Measurements from ENCODE around the gene MAD1L1.

The MAD1L1 gene

DNA sequence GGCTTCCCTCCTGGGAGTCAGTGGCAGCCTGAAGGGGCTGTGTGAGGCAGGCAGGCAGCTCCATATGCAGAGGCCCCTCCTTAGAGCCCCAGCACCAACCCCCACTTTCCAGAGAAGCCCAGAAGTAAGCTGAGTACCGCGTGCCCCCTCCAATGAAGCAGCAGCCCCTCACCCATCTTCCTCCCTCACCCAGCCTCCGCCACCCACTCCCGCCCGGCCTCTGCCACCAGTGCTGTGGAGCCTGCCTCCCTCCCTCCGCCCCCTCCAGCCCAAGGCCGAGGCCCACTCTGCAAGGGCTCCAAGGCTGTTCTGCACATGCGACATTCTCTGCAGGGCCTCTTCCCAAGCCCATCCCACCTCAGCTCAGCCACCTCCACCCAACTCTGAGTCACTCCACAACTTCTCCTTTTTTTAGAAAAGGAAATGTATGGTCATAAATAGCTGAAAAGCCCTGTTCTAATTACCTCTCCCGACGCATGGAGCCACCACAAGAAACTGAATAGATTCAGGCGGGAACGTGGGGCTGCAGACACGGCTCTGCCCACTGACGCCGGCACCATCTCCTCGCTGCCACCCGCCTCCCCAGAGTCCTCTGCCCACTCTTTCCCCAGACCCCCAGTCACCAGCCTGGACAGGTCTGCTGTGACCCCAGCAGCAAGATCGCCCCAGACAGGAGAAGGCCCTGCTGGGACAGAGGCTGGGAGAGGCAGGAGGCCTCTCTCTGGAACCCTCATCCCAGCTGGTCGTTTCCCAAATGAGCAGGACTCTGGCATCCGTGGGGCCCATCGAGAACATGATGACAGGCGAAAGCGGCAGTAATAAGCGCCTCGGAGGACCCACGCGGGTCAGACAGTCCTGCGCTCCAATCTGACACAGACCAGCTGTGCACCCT lies 213.9 kb downstream of the MAD1L1 start:
- no peak for DNase-seq (ENCODE audit: low read depth, low spot score)
- H3K4me3 ChIP-seq (ENCODE audit: low read length): no peak overlapping the region

DNA sequence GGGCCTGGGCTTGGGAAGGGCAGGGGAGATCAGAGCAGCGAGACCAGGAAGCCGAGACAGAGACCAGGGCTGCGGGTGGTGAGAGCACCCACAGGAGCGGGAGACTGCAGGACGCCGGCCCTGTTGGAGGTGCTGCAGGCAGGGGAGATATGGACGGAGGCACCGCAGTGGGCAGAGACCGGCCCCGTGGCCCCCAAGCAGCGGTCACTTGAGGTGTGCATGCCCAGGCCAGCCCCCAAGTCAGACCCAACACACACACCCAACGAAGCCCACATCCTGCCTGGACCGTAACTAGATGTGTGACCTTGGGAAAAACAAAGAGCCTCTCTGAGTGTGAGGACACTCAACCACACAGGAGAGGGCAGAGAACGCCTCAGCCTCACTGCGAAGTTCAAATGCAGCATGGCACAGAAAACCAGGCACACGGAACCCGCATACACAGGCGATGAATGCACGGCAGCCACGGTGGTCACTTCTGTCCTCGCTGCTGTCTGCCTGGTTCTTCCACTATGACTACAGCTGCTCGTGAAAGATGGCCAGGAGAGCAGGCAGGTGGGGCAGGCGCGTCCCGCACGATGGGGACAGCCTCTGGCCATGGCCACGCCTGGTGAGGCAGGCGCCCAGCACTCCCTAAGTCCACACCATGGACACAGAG lies 214.7 kb downstream of the MAD1L1 start:
- DNase-seq (ENCODE audit: low read depth, low spot score): no peak
- no peak overlapping the region for H3K4me3 ChIP-seq (ENCODE audit: low read length)

DNA sequence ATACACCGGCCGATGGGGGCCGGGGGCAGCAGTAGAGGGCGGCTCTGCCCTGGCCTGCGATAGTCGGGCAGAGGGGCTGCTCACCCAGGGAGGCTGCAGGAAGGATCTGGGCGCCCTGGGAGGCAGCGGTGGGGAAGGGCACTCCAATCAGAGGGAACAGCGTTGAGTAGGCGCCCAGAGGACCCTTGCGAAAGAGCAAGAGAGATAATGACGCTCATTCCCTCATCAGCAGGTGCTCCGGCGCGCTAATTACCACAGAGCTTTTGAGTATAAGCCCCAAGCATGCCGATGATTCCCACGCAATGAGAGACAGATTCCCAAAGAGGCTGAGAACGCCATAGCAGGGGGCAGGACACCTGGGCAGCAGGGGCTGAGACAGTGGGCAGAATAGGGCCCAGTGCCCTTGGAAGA lies 215.3 kb downstream of the MAD1L1 start:
- no peak overlapping the region for H3K4me3 ChIP-seq (ENCODE audit: low read length)
- no peak for DNase-seq (ENCODE audit: low read depth, low spot score)

DNA sequence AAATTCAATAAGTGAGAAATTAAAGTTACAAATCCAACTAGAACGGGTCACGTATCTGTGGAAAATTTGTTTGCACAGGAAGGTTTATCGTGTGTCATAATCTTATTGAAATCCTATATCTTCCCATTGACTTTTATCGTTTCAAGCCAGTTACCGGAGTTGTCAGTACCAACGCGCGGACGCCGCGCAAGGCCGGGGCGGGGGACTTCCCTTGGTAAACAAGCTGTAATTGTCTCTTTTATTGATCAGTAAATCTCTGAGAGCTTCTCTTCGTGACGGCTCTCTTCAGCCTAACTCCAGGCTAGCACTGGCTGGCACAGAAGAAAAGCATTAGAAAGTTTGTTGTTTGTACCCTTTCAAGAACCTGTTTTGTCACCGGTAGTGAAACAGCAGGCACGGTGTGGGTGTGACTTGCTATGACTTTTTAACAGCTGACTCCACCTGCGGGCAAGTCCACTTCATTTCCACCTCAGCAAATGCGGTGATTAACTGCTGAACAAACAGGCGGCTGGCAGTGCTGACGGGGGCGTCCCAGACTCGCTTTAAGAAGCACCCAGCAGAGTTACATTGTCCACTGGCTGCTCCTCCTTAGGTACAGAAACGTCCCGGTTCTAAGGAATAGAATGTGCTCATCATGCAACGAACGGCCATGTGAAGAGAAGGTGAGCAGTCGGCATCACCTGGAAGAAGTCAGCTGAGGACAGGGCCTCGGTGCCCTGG lies 215.8 kb downstream of the MAD1L1 start:
- DNase-seq (ENCODE audit: low read depth, low spot score): no peak
- no peak overlapping the region for H3K4me3 ChIP-seq (ENCODE audit: low read length)

DNA sequence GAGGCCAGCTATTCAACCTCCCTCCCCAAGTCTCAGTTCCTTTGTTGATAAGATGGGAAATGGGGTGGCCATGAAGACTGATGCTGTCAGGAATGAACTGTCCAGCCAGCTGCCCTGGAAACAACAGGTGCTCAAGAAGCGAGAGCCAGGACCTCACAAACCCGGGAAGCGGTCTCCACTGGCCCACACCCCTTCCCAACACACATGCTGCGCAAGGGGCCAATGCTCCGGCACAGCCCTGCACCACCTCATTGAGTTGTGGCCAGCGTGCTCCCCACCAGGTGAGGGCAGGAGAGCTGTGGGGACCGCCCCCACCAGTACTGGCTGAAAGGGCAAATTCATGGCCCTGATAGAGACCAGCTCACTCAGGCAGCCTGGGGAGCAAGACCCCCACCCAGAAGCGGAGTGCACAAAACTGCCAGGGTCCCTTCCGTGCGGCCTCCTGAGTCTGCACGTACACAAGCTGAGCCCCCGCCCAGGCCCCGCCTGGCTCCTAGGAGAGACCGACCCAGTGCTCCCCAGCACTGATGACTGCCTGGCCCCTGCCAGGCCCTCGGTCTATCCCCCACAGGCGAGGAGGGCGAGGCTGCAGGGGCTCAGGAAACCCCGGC lies 216.6 kb downstream of the MAD1L1 start:
- DNase-seq (ENCODE audit: low read depth, low spot score): no peak
- H3K4me3 ChIP-seq (ENCODE audit: low read length): no peak overlapping the region

DNA sequence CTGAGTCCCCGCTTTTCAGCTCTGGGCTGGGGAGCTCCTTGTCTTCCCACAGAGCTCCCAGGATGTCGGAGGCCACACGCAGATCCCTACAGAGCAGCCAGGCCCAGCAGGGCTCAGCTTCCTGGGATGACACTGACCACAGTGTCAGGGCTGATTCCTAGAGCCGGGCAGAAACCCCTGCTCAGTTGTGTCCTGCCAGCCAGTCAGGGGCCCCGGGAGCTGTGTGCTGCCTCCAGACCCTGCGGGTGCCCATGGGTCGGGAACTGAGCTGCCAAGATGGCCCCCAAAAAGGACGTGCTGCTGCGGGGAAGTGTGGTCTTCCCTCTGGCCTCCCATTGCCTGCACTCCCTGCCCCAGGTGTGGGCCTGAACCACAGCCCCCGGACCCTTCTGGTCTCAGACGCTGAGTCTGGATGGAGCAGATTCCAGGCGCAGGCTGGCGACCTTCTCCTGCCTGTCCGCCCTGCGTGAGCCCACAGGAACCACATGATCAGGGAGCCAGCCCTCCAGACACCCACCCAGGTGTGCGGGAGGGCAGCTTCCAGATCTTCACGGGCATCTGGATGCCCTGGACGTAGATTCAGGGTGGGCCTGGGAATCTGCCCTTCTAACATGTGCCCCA lies 217.4 kb downstream of the MAD1L1 start:
- DNase-seq (ENCODE audit: low read depth, low spot score): no peak
- no peak overlapping the region for H3K4me3 ChIP-seq (ENCODE audit: low read length)

DNA sequence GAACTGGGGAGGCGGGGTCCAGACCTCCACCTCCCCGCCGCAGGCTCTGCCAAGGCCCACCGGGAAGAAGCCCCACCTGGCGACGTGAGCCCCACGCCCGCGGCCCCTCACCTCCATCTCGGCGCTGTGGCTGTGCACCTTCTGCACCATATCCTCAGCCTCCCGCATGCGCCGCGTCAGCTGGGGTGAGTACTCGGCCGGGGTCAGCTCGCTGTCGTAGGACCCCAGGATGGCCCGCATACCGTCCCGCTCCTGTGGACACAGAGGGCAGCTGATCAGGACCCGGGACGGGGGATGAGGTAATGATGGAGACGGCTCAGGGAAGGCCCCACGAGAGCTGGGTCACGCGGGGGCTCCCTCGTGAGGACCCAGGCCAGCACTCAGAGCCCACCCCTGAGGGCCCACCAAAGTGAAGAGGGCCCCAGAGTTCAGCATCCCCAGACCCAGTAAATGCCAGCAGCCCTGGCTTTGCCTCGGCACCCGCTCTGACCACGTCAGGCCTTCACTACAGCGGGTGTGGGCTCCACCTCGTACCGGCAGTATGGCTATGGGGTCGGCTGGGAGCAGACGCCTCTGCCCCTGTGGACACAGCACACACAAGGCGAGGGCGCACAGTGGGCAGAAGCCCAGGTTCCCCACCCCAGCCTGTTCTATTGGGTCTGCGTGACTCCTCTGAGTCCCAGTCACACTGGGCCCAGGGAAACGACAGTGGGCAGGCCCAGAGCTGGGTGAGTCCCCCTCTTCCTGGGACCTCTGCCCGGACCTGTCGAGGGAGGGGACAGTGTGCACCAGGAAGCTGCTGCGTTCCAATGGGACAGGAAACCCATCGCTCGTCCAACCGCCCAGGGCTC lies 218.1 kb downstream of the MAD1L1 start:
- H3K4me3 ChIP-seq (ENCODE audit: low read length): no peak overlapping the region
- DNase-seq (ENCODE audit: low read depth, low spot score): no peak

DNA sequence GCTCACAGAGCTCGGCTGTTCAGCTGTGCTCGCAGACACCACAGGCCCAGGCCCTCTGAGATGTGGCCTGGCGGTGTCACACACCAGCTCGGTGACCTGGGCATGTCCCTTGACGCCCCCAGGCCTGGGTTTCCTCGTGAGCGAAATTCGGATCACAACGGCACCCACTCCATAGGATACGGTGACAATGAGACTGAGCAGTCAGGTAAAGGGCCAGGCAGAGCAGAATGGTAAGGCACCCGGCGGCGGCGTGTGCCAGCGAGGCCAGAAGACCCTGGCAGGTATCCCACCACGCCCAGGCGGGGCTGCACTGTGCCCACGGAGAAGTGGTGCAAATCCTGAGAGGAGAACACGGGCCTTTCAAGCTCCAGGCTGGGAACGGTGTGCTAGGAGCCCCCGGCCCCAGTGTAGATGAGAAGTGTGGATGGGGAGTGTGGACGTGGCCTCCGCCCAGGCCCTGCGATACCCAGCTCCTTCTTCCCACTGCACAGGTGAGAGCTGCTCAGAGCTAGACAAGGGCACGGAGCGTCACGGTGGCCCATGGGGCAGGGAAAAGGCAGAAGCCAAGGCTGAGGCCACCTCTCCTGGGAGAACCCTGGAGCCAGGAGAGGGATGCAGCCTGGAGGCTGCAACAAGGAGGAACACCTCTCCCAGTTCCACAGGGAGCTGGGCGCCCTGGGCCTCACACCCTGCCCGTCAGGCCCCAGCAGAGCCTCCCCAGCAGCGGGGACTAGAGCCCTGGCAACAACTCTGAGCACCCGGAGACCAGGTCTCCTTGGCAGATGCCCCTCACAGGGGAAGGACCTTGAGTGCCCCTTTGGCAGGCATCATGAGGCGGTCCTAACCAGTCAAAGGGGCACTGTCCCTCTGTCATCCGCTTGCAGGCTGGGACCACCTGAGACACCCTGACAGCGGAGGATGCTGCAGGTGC lies 219.1 kb downstream of the MAD1L1 start:
- no peak for DNase-seq (ENCODE audit: low read depth, low spot score)
- no peak overlapping the region for H3K4me3 ChIP-seq (ENCODE audit: low read length)

DNA sequence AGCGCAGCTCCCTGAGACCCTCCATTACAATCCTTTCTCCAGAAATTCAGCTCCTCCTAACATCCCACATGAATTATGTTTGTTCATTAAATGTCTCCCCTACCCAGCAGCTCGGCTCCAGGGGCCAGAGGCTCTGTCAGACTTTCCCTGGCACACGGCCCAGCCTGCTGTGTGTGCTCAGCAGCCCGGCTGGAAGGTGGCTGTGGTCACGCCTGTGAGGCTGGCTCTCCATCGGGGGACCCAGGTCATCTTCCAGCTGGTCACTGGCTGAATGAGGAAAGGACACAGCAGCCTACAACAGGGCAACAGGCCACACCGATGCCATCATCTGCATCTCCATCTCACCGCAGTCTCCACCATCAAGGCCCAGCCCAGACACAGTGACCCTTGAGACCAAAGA lies 219.8 kb downstream of the MAD1L1 start:
- H3K4me3 ChIP-seq (ENCODE audit: low read length): no peak overlapping the region
- DNase-seq (ENCODE audit: low read depth, low spot score): no peak

DNA sequence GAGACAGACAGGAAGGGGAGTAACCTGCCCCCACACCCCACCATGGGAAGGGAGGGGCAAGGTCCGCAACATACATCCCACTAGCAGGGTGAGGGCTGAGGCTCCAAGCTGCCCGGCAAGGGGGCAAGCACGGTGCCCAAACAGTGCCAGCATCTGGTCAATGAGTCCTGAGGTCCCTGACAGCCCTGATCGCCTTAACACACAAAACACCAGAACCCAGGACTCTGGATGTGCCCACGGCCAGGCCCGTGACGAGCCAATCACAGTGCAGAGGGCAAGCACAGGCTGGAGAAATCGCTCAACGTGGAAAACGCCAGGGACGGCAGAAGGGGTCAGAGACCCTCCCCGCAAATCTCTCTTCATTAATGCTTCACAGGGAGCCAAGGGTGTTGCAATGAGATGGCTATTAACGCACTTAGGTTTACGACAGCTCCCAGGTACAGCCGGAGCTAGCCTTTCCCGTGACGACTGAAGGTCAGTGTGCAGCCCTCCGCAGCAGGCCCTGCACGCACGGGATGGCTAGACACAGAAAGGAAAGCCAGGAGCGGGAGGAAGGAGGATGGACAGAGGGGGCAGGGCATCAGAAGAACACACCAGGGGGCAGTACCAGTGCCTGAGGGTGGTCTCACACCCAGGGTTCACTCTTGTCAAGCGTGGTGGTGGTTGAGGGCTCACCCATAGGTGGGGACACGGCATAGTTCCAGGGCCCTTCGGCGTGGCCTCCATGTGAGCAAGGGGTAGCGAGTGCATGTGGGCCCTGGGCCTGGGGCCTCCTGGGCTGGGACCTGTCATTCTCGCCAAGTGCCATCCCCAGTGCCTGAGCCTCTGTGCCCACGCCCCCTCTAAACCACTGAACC lies 220.5 kb downstream of the MAD1L1 start:
- DNase-seq (ENCODE audit: low read depth, low spot score): no peak
- H3K4me3 ChIP-seq (ENCODE audit: low read length): no peak overlapping the region

DNA sequence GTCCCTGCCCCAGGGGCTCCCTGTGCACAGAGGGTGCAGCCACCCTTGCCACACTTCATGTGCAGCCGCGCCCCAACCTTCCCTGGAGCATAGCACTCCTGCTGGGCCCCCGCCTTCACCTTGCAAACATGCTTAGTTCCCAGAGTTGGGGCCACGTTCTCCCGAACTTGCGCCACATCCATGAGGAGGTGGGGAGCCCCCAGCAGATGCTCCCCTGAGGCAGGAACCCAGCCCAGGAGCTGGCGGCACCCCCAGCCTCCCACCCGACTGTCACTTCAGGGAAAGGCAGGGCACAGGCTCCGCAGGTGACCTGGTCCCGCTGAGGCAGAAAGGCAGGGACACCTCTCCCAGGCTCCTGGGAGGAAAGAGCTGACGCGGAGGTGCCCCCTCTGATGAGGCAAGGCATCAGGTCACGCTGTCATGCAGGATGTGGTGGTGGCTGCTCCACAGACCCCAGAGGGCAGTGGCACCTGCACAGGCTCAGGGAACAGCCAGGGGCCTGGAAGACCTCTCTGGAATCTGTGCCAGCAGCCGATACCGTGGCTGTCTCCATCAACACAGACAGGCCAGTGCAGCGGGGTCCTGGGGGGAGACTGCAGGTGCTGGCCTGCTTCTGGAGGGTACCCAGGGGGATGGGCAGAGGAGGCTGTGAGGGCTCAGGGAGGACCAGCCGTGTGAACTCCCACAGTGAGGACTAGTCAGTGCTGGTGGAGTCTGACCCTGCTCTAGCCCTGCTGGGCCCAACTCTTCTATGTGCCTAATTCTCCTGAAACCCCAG lies 221.3 kb downstream of the MAD1L1 start:
- DNase-seq (ENCODE audit: low read depth, low spot score): no peak

DNA sequence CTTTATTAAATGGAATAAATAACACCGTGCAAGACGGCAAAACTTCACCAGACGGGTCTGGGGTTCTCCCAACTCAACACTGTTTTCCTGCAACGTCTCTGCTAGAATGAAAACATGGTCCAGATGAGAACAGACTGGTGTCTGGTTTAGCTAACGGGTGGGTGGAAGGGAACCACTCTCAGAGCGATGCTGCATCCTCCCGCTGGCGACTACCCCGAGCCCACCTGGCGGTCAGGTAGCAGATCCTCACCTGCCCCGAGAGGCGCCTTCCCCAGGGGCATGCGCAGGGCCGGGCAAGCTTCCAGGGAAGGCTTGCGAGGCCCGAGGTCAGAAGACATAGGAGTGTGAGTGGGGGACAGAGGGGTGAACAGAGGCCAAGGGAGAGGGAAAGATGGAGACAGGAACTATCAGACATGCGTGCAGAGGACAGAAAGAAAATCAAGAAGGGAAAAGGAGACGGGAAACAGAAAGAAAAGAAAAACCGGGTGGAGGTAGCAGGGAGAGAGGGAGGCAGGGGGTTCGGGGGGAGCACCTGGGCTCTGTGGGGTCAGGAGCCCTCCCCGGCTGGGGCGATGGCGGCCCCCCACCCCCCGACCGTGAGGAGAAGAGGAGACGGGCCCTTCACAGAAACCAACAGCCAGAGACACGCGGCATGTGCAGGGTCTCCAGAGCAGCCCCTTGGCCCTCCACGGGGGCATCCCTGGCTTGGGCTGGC lies 222.0 kb downstream of the MAD1L1 start:
- DNase-seq (ENCODE audit: low read depth, low spot score): no peak
- H3K4me3 ChIP-seq (ENCODE audit: low read length): no peak overlapping the region

More for the DNA sequence above, 221.3 kb downstream of the MAD1L1 start:
- no peak overlapping the region for H3K4me3 ChIP-seq (ENCODE audit: low read length)

DNA sequence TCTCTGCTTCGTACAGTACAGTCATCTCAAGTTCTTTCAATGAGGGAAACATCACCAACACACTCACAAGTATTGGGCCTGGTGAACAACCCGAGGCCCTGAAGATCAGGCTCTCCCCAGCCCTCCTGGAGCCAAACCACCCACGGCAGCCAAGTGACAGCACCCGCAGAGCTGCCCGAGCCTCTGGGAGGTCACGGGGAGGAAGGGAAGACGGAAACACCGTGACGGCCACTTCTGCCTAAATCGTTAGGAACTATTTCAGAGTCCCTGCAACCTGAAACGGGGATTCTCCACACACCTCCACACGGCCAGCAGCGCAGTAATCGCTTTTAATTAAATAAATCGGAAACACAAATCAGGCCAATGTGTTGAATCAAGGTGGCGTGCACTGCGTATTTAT lies 222.6 kb downstream of the MAD1L1 start:
- no peak for DNase-seq (ENCODE audit: low read depth, low spot score)
- H3K4me3 ChIP-seq (ENCODE audit: low read length): no peak overlapping the region

DNA sequence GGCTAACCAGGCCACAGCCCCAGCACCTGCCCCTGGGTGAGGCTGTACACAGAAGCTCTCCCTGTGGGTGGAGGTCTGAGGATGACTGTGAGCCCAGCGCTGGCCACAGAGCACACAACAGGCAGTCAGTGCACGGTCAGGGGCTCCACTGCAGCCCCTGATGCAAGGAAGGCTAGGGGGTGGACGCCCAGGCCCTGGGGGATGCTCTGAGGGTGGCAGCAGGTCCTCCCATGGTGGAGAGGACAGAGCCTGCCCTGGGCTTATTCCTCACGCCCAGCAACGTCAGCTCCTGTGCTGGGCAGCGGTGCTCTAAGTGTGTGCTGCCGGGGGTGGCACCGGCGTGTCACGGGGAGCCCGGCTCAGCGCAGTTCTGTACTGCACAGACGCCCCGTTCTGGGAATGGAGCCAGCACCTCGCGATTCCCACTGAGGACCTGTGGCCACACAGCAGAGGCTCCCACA lies 223.2 kb downstream of the MAD1L1 start:
- no peak overlapping the region for H3K4me3 ChIP-seq (ENCODE audit: low read length)
- DNase-seq (ENCODE audit: low read depth, low spot score): no peak

DNA sequence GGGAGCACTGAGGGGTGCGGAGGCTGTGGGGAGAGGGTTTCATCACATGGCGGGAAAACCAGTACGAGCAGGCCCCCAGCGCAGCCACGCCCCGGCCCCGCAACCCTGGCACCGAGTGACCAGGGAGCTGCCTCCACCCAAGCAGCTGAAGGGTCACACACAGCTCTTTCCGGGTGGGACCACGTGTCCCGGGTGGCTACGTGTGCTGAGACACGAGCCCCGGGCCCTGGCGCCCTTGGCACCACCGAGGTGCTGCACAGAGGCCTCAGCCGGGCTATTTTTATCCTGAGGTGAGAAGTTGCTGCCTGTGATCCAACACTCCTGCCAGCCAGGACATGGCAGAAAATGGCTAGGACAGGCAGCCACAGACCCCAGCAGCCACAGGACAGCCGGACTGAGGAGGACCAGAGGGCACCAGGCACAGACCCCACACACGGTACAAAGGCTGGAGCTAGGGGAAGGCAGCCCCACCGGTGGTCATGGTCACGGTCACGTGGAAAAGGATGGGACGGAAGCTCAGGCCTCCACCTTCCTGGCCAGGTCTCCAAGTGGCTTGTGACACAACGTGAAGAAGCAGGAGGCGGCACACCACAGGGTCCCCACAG lies 223.7 kb downstream of the MAD1L1 start:
- H3K4me3 ChIP-seq (ENCODE audit: low read length): no peak overlapping the region
- no peak for DNase-seq (ENCODE audit: low read depth, low spot score)
